Natural killer cell treated with Interleukin-12 subunit alpha and Interleukin-12 subunit beta and Interleukin-15 and Interleukin-18, amount 100 ng/mL, for 72 hours (primary cell): ENCODE measurements around the gene CYREN. TPM values are rescaled to one million over a fixed set of nuclear protein-coding genes. Genes with fewer than 3 reads are reported as not detected.

Source experiments
- ATAC-seq, 2 donors: fragments of 150-1000 bp; cut with Tn5 transposase in 1 of 2; sonication (Bioruptor Pico), chemical (Tn5 transposase) in 1 of 2; 2 replicates each; pipeline ENCODE4 v1.10.0; 2021
- DNase-seq: peaks from one replicate; pipeline ENCODE4 v3.0.0; 2022; ENCODE audit warnings: low spot score
- H3K27ac Mint-ChIP-seq, 2 donors: 1 replicate in 1 of 2; 2 replicates in 1 of 2; pipeline ENCODE4 v1.8.0; 2022; ENCODE audit warnings: mixed read lengths in 2 of 2, mild to moderate bottlenecking in 1 of 2, moderate library complexity in 1 of 2
- H3K27me3 Mint-ChIP-seq, 2 donors: 1 replicate in 1 of 2; 2 replicates in 1 of 2; pipeline ENCODE4 v1.8.0; 2022; ENCODE audit warnings: mixed read lengths in 2 of 2
- H3K36me3 Mint-ChIP-seq: one replicate; pipeline ENCODE4 v1.8.0; 2022; ENCODE audit warnings: mixed read lengths
- H3K4me1 Mint-ChIP-seq, 2 donors: 1 replicate in 1 of 2; 2 replicates in 1 of 2; pipeline ENCODE4 v1.8.0; 2022; ENCODE audit warnings: low read depth in 2 of 2, mixed read lengths in 2 of 2, mild to moderate bottlenecking in 1 of 2
- H3K4me3 Mint-ChIP-seq: one replicate; pipeline ENCODE4 v1.8.0; 2022; ENCODE audit warnings: mixed read lengths
- H3K9me3 Mint-ChIP-seq: 2 replicates; pipeline ENCODE4 v1.8.0; 2022; ENCODE audit warnings: mixed read lengths
- total RNA-seq, 2 donors: library from RNA; stranded (reverse); gene quantifications; one replicate each; pipeline ENCODE4 v1.2.3, GENCODE V29; 2022

Gene CYREN
- total RNA-seq, 2 donors from 2014 or later: 47.2 to 68.5 TPM

DNA sequence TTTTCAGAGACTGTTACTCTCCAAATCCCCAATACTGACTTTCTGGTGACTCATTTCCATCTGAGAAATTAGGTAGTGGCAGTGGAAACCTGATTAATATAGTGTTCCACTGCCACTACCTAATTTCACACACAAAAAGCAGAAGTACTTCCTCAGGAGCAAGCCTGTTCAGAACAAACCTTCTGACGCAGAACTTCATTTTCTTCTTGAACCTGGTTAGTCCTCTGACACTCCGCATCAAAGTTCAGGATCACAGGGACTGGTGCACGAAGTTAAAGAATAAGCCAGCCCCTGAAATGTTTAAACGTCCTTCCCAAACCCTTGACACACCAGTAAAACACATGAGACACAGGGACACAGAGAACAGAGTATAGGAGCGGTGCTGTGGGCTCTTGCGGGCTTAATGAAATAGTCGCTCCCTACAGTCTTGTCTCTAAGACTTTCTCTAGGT lies 36.5 kb upstream of the CYREN start:
- Mint-ChIP-seq H3K27ac (no peak overlapping the region), H3K27me3 (no peaks in the 10 kb centered on the region), H3K4me3 (no peak overlapping the region), H3K36me3 (peaks cover 10% of the 10 kb centered on the region), H3K9me3 (no peaks in the 10 kb centered on the region), H3K4me1 (peaks cover 22 to 27% of the 10 kb centered on the region in 2 donors)
- no peak for DNase-seq
- no peak for ATAC-seq

DNA sequence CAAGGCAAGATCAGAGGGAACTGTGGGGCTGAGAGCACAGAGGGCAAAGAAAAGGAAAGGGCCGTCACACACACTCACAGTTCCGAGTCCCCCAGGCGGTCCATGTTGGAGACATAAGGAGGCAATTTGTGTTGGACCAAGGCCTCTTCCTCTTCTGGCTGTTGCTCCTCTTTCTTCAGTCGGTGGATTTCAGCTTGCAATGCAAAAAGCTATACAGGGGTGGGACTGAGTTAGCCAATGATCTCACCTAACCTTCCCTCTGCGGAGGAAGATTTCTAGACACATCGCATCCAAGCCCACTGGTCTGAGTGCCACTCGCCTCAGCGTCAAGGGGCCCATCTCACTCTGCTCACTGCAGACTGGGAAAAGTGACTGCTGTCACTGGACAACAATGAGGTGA lies 35.3 kb upstream of the CYREN start:
- Mint-ChIP-seq H3K36me3 (peaks cover 15% of the 10 kb centered on the region), H3K27ac (no peak overlapping the region), H3K9me3 (no peaks in the 10 kb centered on the region), H3K4me3 (no peak overlapping the region), H3K4me1 (peaks cover 22 to 26% of the 10 kb centered on the region in 2 donors), H3K27me3 (no peaks in the 10 kb centered on the region)
- no peak for ATAC-seq
- no peak for DNase-seq

DNA sequence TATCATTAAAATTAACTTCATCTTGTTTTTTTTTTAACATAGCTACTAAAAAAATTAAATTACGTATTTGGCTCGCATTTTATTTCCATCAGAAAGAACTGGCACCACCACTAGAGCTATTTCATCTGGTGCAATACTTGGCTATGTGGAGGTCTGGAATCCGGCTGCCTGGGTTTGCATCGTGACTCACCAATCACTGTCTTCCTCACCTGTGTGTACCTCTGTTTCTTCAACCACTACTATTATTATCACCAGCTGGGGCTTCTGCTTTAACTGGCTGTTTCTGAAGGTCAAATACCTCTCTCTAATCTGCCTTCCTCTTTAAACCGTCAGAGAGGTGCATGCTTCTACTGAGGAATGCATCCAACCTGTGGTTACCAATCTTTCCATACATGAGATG lies 34.4 kb upstream of the CYREN start:
- Mint-ChIP-seq H3K27ac (no peak overlapping the region), H3K36me3 (peaks cover 15% of the 10 kb centered on the region), H3K9me3 (no peaks in the 10 kb centered on the region), H3K4me1 (peaks cover 13 to 21% of the 10 kb centered on the region in 2 donors), H3K4me3 (no peak overlapping the region), H3K27me3 (no peaks in the 10 kb centered on the region)
- DNase-seq (no peak), ATAC-seq (no peak)

DNA sequence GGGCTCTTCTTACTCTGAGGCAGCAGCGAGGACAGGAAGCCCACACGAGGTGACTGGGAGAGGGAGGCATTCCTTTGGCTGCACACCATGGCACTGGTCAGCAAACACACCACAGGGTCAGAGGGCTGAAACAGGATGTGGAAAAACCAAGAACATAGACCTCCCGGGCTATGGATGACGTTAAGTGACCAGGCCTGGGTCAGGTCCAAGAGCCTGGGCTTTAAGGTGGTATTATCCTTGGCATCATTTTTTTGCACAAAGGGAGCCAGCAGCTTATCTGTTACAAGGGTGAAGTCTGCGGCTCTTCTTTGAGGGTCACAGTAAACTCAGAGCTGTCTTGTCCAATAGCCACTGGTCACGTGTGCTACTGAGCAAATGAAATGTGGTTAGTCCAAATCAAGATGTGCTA lies 33.8 kb upstream of the CYREN start:
- H3K27ac Mint-ChIP-seq: no peak overlapping the region
- DNase-seq (no peak), ATAC-seq (no peak)
- H3K9me3 Mint-ChIP-seq: no peaks in the 10 kb centered on the region
- H3K4me3 Mint-ChIP-seq: no peak overlapping the region
- H3K27me3 Mint-ChIP-seq: no peaks in the 10 kb centered on the region
- peaks cover 13 to 21% of the 10 kb centered on the region in 2 donors for H3K4me1 Mint-ChIP-seq
- H3K36me3 Mint-ChIP-seq: peaks cover 15% of the 10 kb centered on the region

DNA sequence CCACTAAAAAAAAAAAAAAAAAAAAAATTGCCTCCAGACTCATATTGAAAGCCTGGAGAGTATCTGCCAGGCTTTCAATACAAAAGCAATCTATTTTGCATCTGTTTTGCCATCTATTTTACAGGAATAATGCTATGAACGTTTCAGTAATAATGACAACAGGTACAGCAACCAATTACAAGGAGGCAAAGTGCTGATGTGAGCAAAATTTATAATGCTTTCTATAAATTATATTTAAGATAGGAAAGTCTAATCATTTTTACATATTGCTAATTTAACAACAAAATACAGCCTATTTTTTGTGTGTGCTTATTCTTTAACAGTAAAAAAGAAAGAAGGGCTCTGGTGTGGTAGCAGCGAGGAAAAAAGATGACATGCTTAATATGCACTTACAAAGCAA lies 30.8 kb upstream of the CYREN start:
- H3K36me3 Mint-ChIP-seq: peaks cover 15% of the 10 kb centered on the region
- DNase-seq: no peak
- H3K27me3 Mint-ChIP-seq: no peaks in the 10 kb centered on the region
- peaks cover 0 to 7% of the 10 kb centered on the region in 2 donors for H3K4me1 Mint-ChIP-seq
- no peak for ATAC-seq
- H3K4me3 Mint-ChIP-seq: no peak overlapping the region
- H3K9me3 Mint-ChIP-seq: no peaks in the 10 kb centered on the region
- no peak overlapping the region for H3K27ac Mint-ChIP-seq

DNA sequence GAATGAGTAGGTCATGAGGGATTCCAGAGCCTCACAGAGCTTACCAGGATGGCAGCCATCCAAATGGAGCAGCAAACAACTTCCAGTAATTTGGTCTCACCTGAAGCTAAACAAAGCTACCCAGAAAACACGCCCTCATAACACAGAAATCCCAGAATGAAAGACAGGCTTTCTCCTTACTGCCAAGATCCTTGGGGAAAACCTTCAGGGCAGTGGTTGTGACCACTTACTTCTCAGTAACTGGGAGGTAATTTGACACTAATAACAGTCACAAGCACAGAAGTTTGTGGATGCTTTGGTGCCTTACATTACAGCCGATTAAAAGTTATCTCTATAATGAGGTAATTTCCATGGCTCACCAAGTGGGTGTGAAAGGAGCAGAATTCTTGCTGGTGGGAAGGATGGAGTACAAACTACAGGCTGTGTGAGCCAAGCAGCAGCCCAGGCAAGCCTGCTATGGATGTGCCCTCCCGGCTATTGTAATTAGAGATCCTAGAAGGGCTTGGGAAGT lies 30.4 kb upstream of the CYREN start:
- peaks cover 15% of the 10 kb centered on the region for H3K36me3 Mint-ChIP-seq

DNA sequence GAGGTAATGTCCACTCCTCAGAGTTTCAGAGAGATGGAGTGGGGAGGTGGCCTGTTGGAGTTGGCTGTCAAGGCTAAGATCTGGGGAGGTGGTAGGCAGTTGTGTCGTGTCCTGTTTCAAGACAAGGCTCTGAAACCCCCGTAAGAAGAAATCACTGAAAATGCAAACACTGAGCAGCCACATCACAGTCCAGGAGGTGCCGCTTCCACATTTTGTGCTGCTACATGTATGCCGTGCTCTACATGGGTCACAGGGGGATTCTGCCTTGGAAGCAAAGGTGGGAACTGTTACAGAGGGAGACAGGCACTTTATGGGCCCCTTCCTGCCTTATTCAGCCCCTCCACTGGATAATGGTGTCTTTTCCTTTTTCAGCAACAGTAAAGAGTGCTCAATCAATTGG lies 28.9 kb upstream of the CYREN start:
- no peaks in the 10 kb centered on the region for H3K27me3 Mint-ChIP-seq
- no peak overlapping the region for H3K4me3 Mint-ChIP-seq
- DNase-seq (no peak), ATAC-seq (no peak)
- H3K27ac Mint-ChIP-seq: no peak overlapping the region
- H3K36me3 Mint-ChIP-seq: peaks cover 14% of the 10 kb centered on the region
- no peaks in the 10 kb centered on the region for H3K9me3 Mint-ChIP-seq
- peaks cover 0 to 4% of the 10 kb centered on the region in 2 donors for H3K4me1 Mint-ChIP-seq

More for the DNA sequence above, 30.4 kb upstream of the CYREN start:
- Mint-ChIP-seq H3K27ac (no peak overlapping the region), H3K27me3 (no peaks in the 10 kb centered on the region), H3K4me3 (no peak overlapping the region), H3K9me3 (no peaks in the 10 kb centered on the region), H3K4me1 (peaks cover 0 to 4% of the 10 kb centered on the region in 2 donors)
- DNase-seq (no peak), ATAC-seq (no peak)

DNA sequence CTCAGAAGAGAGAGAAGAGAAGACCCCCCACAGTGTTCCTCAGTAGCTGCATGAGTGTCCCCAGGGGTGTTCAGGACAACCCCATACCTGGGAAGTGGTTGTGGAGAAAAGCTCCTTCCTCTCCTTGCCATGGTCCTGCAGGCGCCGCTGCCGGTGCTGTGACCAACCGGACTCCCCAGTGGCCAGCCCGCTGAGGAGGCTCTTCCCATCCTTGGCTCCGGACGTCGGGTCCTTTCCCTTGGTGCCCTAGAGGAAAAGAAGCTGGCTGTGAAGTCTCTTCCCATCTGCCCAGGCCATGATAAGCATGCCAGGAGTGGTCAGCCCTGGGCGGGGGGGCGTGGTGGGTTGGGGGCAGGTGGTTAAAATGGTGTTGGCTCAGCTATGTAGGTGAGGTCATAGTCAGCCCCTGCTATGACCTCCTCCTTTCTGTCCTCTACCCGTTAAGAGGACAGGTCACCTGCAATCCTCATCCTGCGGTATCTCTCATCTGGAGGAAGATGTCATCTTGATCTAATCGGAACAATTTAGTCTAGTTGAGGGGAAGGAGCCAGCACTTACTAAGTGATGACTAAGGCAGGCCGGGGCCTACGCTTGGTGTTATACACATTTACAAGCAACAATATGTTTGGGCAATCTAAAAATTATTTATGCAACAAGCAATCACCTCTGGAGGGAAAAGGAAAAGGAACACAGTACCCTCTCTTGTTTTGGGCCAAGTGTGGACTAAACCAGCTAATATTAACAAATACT lies 27.6 kb upstream of the CYREN start:
- Mint-ChIP-seq H3K36me3 (peaks cover 14% of the 10 kb centered on the region), H3K27ac (no peak overlapping the region), H3K9me3 (no peaks in the 10 kb centered on the region), H3K4me3 (no peak overlapping the region), H3K27me3 (no peaks in the 10 kb centered on the region), H3K4me1 (peaks cover 0 to 4% of the 10 kb centered on the region in 2 donors)
- ATAC-seq (no peak), DNase-seq (no peak)

DNA sequence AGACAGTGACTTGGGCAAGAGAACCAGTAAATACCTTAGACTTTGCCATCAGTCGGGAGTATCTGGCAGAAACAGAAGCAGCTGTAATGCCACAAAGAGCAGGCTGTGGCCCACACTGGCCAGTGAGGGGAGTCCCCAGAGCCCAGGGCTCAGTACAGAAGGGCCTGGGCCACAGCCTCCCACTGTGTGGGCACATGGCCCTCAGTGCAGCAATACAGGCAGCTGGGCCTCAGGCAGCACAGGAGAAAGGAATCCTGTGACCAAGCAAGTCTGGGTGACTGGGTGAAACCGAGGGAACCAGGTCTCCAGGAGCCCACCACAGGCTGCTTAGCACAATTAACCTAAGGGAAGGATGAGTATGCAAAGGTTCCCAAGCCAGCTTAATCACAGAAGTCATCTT lies 26.8 kb upstream of the CYREN start:
- ATAC-seq: no peak
- Mint-ChIP-seq H3K9me3 (no peaks in the 10 kb centered on the region), H3K27ac (no peak overlapping the region)

DNA sequence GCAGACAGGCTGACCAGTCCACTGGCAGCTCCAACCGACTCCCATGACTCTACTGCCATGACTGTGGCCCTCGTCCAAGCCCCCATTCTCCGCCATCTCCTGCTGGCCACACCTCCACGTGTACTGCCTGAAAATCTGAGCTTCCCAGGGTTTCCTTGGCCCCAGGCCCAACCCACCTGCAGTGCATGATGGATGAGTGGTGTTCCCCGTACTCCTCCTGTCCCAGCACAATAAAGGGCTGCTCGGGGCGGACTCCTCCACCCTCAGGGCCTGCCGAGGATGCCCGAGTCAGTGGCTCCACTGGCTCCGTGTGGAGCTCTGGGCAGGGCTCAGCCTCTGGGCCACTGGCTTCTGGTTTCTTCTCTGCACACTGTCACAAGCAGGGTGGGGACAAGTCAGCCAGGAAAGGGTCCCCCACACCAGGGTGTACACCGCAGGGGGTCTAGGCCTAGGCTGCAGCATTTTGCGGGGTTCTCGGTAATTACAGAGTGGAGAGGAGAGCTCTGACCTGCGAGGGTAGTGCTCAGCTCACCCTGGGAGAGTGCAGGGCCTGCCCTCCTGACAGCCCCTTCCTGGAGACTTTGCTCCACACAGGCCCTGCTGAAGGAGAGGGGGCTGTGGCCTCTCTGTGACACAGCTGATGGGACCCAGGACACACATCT lies 25.6 kb upstream of the CYREN start:
- no peak overlapping the region for H3K4me3 Mint-ChIP-seq
- ATAC-seq (peak in 1 of 2 donors; percentile 36), DNase-seq (no peak)
- H3K4me1 Mint-ChIP-seq: no peaks in the 10 kb centered on the region
- no peak overlapping the region for H3K27ac Mint-ChIP-seq
- H3K9me3 Mint-ChIP-seq: no peaks in the 10 kb centered on the region
- peaks cover 10% of the 10 kb centered on the region for H3K36me3 Mint-ChIP-seq
- no peaks in the 10 kb centered on the region for H3K27me3 Mint-ChIP-seq

More for the DNA sequence above, 26.8 kb upstream of the CYREN start:
- H3K36me3 Mint-ChIP-seq: peaks cover 17% of the 10 kb centered on the region
- H3K4me3 Mint-ChIP-seq: no peak overlapping the region
- no peaks in the 10 kb centered on the region for H3K27me3 Mint-ChIP-seq
- H3K4me1 Mint-ChIP-seq: peaks cover 0 to 1% of the 10 kb centered on the region in 2 donors
- no peak for DNase-seq

DNA sequence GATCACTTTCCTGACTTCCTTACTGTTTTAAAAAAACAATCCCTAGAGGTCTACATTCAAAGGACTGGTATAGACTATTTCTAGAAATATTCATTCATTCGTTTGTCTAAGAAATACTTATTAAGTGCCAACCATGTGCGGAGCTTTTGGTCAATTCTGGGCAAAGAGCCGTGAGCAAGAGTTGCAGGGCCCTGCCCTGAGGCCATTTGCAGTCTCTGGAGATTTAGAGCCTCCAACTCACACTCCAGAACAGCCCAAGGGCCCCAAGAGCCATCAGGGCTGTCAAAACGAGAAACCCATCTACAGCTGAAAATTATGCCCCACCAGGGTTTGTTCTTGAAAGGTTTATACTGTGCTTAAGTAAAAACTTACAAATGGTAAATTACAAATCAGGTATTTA lies 24.6 kb upstream of the CYREN start:
- Mint-ChIP-seq H3K4me3 (no peak overlapping the region), H3K4me1 (no peaks in the 10 kb centered on the region), H3K36me3 (peaks cover 17% of the 10 kb centered on the region), H3K27ac (no peak overlapping the region), H3K9me3 (no peaks in the 10 kb centered on the region), H3K27me3 (no peaks in the 10 kb centered on the region)
- DNase-seq: no peak
- ATAC-seq: no peak

DNA sequence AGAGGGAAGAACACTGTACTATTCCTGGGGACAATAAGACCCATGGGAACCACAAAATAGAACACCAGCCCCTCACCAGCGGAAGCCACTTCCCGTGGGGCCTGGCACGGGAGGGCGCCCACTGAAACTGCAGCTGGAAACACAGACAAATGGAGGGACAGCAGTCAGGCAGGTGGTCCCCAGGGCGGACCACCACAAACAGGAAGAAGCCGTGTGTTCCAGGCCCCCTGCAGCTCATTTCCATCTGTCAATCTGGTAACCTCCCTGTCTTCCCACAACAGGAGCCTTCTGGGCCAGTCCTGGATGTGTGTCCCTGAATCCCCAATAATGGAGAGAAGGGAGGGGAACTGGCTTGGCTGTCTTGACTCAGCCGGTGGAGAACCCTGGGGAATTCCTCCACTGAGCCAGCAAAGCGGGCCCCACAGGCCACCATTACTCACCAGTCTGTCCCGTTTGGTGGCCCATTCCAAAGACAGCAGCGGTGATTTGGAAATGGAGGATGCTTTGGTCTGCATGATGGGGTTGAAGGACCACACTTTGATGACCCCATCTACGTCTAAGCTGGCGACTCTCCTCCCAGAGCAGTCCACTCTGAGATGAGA lies 24.1 kb upstream of the CYREN start:
- DNase-seq (no peak), ATAC-seq (no peak)
- peaks cover 17% of the 10 kb centered on the region for H3K36me3 Mint-ChIP-seq
- no peaks in the 10 kb centered on the region for H3K4me1 Mint-ChIP-seq
- H3K9me3 Mint-ChIP-seq: no peaks in the 10 kb centered on the region
- no peaks in the 10 kb centered on the region for H3K27me3 Mint-ChIP-seq
- H3K4me3 Mint-ChIP-seq: no peak overlapping the region
- H3K27ac Mint-ChIP-seq: no peak overlapping the region

DNA sequence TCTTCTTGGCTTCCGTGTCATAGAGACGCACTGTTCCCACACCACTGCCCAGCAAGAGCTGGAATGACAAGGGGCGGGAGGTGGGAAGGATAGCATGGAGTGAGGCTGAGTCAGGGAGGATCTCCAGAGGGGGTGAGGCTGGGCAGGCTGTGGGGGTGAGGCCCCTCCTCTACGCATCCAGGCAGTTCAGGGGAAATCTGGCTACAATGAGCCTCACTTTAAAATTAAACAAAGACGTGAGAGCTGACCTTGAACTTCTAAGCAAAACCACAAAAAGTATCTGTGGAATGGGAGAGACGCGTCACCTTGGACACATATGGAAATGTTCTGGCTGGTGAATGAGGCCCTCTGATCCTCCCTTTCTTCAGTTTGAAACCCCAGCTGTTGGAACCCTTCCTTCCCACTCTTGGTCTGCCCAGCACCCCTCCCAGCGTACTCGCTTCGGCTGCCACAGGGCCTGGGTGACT lies 23.1 kb upstream of the CYREN start:
- no peaks in the 10 kb centered on the region for H3K4me1 Mint-ChIP-seq
- peaks cover 17% of the 10 kb centered on the region for H3K36me3 Mint-ChIP-seq
- peak in 1 of 2 donors; percentile 14 for ATAC-seq
- no peaks in the 10 kb centered on the region for H3K27me3 Mint-ChIP-seq
- DNase-seq: no peak
- no peak overlapping the region for H3K27ac Mint-ChIP-seq
- H3K9me3 Mint-ChIP-seq: no peaks in the 10 kb centered on the region
- H3K4me3 Mint-ChIP-seq: no peak overlapping the region
